Stomach (tissue), 4 donors: Measurements from ENCODE around the gene SPINK1.

Experiments
- POLR2A ChIP-seq, 4 donors: fragments of 450-650 bp; IDR thresholded peaks; one replicate each; pipeline ENCODE4 v1.6.1; 2016; ENCODE audit warnings: antibody characterized with exemption in 4 of 4, control low read depth in 2 of 4, mild to moderate bottlenecking in 1 of 4, moderate library complexity in 1 of 4
- POLR2AphosphoS5 ChIP-seq, 3 donors: sonication (generic); formaldehyde crosslinking; IDR thresholded peaks; one replicate each; pipeline ENCODE4 v1.6.1; 2016; ENCODE audit warnings: antibody characterized with exemption in 3 of 3
- TF ChIP-seq, protein P1 (sequence below), 7 experiments: fragments of 450-650 bp in 4 of 7; fragments of 200-600 bp in 3 of 7; sonication (generic) in 3 of 7; IDR thresholded peaks; one replicate each; pipeline ENCODE4 v1.5.1; 2016 to 2019; ENCODE audit warnings: antibody characterized with exemption in 7 of 7, control low read depth in 2 of 7, mild to moderate bottlenecking in 1 of 7

DNA sequence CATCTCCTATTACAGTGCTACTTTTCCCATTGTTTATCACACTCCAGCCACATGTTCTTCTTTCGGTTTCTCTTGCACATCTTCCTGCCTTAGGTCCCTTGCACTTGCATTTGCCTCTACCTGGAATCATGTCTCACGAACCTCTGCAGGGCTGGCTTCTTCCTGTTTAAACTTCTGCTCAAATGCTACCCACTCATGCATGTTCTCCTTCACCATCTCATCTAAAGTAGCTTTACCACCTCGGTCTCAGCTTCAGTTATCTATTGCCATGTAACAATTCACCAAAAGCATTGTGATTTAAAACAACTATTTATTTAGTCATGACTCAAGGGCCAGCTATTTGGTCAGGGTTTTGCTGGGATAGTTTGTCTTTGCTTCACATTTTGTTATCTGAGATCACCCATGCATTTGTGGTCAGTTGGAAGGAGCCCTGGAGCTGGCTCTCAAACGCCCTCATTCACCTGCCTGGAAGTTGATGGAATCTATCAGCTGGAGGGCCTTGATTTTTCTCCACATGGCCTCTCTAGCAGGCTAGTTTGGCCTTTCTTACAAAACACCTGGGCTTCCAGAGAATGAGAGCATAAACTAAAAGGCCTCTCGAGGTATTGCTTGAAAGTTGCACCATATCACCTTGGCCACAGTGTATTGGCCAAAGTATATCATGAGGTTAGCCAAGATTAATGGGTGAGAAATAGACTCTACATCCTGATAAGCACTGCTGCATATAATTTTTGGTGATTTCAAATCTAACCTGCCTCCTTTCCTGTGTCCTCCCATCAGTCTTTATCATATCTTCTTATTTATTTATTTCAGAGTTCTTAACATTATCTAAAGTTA is 21.4 kb downstream of the SPINK1 start:
- TF ChIP-seq, protein P1, sequence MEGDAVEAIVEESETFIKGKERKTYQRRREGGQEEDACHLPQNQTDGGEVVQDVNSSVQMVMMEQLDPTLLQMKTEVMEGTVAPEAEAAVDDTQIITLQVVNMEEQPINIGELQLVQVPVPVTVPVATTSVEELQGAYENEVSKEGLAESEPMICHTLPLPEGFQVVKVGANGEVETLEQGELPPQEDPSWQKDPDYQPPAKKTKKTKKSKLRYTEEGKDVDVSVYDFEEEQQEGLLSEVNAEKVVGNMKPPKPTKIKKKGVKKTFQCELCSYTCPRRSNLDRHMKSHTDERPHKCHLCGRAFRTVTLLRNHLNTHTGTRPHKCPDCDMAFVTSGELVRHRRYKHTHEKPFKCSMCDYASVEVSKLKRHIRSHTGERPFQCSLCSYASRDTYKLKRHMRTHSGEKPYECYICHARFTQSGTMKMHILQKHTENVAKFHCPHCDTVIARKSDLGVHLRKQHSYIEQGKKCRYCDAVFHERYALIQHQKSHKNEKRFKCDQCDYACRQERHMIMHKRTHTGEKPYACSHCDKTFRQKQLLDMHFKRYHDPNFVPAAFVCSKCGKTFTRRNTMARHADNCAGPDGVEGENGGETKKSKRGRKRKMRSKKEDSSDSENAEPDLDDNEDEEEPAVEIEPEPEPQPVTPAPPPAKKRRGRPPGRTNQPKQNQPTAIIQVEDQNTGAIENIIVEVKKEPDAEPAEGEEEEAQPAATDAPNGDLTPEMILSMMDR (IDR thresholded peaks at IDR 0.05): no peak
- TF ChIP-seq POLR2A (IDR thresholded peaks at IDR 0.05) (no peak), POLR2AphosphoS5 (IDR thresholded peaks at IDR 0.05) (no peak)
